ENCODE results near the gene MTHFD2.
"Not testable (repeated sequence)": the region's sequence is repeated elsewhere in the genome, so short reads cannot be mapped to it uniquely, and the experiment has no call there.

The MTHFD2 gene

GRCh38 chr2:74228772-74229171 is 30.4 kb downstream of the MTHFD2 start:
- DNase-seq (ENCODE audit: low read depth): no peak

GRCh38 chr2:74229865-74230264 is 31.4 kb downstream of the MTHFD2 start:
- not testable (repeated sequence) for DNase-seq (ENCODE audit: low read depth)

GRCh38 chr2:74232426-74232825 is 34.0 kb downstream of the MTHFD2 start:
- no peak for DNase-seq (ENCODE audit: low read depth)

GRCh38 chr2:74233648-74234047 is 35.2 kb downstream of the MTHFD2 start:
- DNase-seq (ENCODE audit: low read depth): no peak

GRCh38 chr2:74235041-74235440 is 36.6 kb downstream of the MTHFD2 start:
- DNase-seq (ENCODE audit: low read depth): no peak

- DNase-seq (ENCODE audit: low read depth): no peak
These were observed 40.5 kb downstream of the MTHFD2 start for GRCh38 chr2:74238879-74239278.

GRCh38 chr2:74239346-74239745 is 40.9 kb downstream of the MTHFD2 start:
- DNase-seq (ENCODE audit: low read depth): no peak

GRCh38 chr2:74242354-74243071 is 44.1 kb downstream of the MTHFD2 start:
- no peak for DNase-seq (ENCODE audit: low read depth)

GRCh38 chr2:74244286-74244685 is 45.9 kb downstream of the MTHFD2 start:
- DNase-seq (ENCODE audit: low read depth): no peak

- no peak for DNase-seq (ENCODE audit: low read depth)
These were observed 48.2 kb downstream of the MTHFD2 start for GRCh38 chr2:74246496-74247195.

GRCh38 chr2:74249406-74250122 is 51.1 kb downstream of the MTHFD2 start:
- DNase-seq (ENCODE audit: low read depth): no peak

GRCh38 chr2:74250189-74250631 is 51.8 kb downstream of the MTHFD2 start:
- peak; percentile 26 for DNase-seq (ENCODE audit: low read depth)

GRCh38 chr2:74252036-74252435 is 53.6 kb downstream of the MTHFD2 start:
- no peak for DNase-seq (ENCODE audit: low read depth)

- DNase-seq (ENCODE audit: low read depth): no peak
These were observed 54.4 kb downstream of the MTHFD2 start for GRCh38 chr2:74252862-74253261.

GRCh38 chr2:74253306-74253970 is 55.0 kb downstream of the MTHFD2 start:
- DNase-seq (ENCODE audit: low read depth): no peak

- DNase-seq (ENCODE audit: low read depth): no peak
These were observed 55.5 kb downstream of the MTHFD2 start for GRCh38 chr2:74253971-74254310.

- DNase-seq (ENCODE audit: low read depth): no peak
These were observed 57.3 kb downstream of the MTHFD2 start for GRCh38 chr2:74255660-74256213.

- DNase-seq (ENCODE audit: low read depth): no peak
These were observed 60.8 kb downstream of the MTHFD2 start for GRCh38 chr2:74259191-74259590.

- no peak for DNase-seq (ENCODE audit: low read depth)
These were observed 61.3 kb downstream of the MTHFD2 start for GRCh38 chr2:74259733-74260132.

GRCh38 chr2:74260495-74260894 is 62.1 kb downstream of the MTHFD2 start:
- DNase-seq (ENCODE audit: low read depth): no peak

- DNase-seq (ENCODE audit: low read depth): no peak
These were observed 62.9 kb downstream of the MTHFD2 start for GRCh38 chr2:74261204-74261864.

GRCh38 chr2:74262681-74263080 is 64.3 kb downstream of the MTHFD2 start:
- no peak for DNase-seq (ENCODE audit: low read depth)
